Measurements from ENCODE around the gene BACH2.

DNA sequence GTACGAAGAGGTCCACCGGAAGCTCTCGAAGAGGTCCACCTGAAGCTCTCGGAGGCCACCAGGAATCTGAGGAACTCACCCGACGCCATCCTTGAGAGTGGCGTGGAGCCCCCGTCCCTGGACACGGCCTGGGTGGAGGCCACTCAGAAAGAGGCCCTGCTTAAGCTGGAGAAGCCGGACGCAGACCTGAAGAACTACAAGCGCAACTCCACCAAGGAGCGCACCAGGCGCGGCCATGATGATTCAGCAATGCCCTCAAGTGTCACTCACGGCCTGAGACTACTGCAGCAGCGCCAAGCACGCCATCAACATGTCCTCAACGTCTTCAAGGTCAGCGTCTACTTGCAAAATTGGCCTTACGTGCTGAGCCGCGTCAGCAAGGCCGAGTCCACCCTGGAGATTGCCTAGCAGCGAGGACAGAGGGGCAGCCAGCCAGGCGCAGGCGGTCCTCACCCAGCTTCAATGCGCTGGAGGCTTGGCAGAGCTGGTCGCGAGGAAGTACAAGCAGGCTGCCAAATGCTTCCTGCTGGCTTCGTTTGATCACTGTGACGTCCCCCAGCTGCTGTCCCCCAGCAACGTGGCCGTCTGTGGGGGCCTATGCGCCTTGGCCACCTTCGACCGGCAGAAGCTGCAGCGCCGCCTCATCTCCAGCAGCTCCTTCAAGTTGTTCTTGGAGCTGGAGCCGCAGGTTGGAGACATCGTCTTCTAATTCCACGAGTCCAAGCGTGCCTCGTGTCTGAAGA lies 410.1 kb downstream of the BACH2 start:
- TF ChIP-seq EP300 (IDR thresholded peaks at IDR 0.05), result no peak
- TF ChIP-seq, protein P1, sequence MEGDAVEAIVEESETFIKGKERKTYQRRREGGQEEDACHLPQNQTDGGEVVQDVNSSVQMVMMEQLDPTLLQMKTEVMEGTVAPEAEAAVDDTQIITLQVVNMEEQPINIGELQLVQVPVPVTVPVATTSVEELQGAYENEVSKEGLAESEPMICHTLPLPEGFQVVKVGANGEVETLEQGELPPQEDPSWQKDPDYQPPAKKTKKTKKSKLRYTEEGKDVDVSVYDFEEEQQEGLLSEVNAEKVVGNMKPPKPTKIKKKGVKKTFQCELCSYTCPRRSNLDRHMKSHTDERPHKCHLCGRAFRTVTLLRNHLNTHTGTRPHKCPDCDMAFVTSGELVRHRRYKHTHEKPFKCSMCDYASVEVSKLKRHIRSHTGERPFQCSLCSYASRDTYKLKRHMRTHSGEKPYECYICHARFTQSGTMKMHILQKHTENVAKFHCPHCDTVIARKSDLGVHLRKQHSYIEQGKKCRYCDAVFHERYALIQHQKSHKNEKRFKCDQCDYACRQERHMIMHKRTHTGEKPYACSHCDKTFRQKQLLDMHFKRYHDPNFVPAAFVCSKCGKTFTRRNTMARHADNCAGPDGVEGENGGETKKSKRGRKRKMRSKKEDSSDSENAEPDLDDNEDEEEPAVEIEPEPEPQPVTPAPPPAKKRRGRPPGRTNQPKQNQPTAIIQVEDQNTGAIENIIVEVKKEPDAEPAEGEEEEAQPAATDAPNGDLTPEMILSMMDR (IDR thresholded peaks at IDR 0.05), result no peak
